Measurements from ENCODE around the gene TNIP1.

Gene TNIP1

DNA sequence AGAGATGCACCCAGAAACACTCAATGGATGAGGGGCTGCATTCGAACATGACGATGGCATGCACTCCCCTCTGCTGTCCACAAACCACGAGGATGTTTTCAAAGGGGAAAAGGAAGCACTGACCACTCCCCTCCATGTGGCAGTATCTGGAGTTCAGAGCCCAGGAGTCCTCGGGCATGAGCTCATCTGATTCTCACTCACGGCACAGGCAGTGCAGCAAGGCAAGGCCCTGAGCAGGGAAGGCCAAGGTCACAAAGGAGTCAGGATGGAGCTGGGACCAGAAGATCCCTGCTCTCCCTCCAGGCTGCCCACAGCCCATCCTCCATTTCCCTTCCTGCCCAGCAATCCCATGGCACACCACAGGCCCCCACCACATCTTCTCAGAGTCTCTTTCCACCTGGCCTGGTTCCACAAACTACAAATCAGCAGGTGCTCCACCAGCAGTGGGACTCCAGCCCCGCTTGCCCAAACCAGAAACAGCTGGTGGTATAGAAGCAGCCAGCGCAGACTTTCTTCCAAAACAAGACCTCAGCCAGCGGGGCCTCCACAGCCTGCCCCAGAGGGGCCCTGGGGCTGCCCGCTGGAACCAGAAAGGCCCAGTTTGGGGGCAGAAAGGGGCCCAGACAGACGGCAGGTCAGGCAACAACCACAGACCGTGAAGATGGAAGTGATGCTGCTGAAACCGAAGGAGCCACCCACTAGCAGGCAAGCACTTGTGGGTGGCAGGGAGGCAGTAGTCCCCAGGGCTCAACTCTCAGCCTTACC, 12.2 kb downstream of the TNIP1 start:
- TF ChIP-seq, protein P1, sequence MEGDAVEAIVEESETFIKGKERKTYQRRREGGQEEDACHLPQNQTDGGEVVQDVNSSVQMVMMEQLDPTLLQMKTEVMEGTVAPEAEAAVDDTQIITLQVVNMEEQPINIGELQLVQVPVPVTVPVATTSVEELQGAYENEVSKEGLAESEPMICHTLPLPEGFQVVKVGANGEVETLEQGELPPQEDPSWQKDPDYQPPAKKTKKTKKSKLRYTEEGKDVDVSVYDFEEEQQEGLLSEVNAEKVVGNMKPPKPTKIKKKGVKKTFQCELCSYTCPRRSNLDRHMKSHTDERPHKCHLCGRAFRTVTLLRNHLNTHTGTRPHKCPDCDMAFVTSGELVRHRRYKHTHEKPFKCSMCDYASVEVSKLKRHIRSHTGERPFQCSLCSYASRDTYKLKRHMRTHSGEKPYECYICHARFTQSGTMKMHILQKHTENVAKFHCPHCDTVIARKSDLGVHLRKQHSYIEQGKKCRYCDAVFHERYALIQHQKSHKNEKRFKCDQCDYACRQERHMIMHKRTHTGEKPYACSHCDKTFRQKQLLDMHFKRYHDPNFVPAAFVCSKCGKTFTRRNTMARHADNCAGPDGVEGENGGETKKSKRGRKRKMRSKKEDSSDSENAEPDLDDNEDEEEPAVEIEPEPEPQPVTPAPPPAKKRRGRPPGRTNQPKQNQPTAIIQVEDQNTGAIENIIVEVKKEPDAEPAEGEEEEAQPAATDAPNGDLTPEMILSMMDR (IDR thresholded peaks at IDR 0.05; ENCODE audit: control insufficient read depth, extremely low read depth, insufficient read depth) = no peak
- no peak for DNase-seq (ENCODE audit: low read depth)
- H3K4me3 ChIP-seq (ENCODE audit: low read depth, low read length) = no peak overlapping the region

DNA sequence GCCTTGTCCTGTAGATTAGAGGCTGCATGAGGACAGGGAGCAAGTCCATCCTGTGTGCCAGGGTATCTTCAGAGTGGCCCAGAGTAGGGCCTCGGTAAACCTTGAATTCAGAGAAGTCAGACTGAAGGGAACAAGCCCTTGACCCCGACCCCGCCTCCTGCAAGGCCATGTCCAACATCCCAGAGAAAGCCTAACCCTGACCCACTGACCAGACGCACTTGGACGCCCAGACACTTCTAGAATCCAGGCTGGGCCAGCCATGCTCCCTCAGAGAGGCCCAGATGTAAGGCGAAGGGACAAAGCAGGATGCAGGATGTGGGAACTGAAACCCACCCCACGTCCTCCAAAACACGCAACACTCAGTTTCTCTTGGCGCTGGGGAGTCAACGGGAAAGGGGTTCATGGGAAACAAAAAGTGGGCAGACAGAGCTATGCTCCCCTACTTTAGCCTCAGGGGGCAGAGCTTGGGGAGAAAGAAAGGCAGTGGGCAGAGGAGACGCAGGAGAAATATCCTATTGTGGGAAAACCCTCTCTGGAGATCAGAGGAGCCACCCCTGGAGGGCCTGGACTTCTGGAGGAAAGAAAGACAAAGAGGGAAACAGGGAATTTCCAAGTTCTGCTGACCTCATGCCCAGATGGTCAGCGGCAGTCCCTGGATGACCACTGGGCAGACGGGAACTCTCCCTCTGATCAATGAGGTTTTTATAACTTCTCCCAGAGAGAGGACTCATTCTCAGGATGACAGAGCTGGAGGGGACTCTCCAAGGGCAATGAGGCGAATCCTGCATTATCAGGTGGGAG, 13.0 kb downstream of the TNIP1 start:
- no peak for DNase-seq (ENCODE audit: low read depth)
- TF ChIP-seq, protein P1 (IDR thresholded peaks at IDR 0.05; ENCODE audit: control insufficient read depth, extremely low read depth, insufficient read depth) = no peak

DNA sequence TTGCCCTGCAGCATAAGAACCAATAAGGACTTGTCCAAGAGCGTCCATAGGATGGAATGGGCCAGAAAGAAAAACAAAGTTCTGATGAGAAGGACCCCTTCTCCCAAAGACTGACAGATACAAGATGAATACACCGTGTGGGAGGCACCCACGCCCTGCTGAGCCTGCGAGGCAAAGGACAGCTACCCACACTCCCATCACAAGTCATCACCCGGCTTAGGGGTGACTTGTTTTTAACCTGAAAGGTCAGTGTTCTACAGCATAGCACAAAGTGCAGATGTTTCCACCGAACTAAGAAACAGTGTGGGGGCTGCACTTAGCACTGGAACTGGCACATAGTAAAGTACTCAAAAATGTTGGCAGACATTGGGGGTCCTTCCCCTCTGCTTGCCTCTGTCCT, 13.9 kb downstream of the TNIP1 start:
- no peak for DNase-seq (ENCODE audit: low read depth)
- TF ChIP-seq, protein P1 (IDR thresholded peaks at IDR 0.05; ENCODE audit: control insufficient read depth, extremely low read depth, insufficient read depth) = no peak
- no peak overlapping the region for H3K4me3 ChIP-seq (ENCODE audit: low read depth, low read length)

More for the DNA sequence above, 13.0 kb downstream of the TNIP1 start:
- no peak overlapping the region for H3K4me3 ChIP-seq (ENCODE audit: low read depth, low read length)

DNA sequence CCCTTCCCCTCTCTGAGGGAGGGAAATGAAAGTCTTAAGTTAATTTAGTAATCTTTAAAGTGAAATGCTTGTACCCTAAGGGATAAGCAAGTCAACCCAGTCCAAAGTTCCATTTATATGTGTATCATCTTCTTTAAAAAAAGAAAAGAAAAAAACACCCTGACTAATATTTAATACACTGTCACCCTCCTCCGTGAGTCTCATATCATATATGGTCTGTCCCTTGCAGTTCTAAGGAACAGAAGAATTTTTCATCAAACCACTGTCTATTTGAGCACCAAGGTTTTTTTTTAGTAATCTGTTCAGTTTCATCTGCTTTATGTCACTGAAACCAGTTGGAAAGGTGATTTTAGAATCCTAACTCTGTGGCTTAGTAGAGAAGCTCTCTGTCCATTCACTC, 15.2 kb downstream of the TNIP1 start:
- TF ChIP-seq, protein P1 (IDR thresholded peaks at IDR 0.05; ENCODE audit: control insufficient read depth, extremely low read depth, insufficient read depth) = no peak
- no peak for DNase-seq (ENCODE audit: low read depth)
- no peak overlapping the region for H3K4me3 ChIP-seq (ENCODE audit: low read depth, low read length)

DNA sequence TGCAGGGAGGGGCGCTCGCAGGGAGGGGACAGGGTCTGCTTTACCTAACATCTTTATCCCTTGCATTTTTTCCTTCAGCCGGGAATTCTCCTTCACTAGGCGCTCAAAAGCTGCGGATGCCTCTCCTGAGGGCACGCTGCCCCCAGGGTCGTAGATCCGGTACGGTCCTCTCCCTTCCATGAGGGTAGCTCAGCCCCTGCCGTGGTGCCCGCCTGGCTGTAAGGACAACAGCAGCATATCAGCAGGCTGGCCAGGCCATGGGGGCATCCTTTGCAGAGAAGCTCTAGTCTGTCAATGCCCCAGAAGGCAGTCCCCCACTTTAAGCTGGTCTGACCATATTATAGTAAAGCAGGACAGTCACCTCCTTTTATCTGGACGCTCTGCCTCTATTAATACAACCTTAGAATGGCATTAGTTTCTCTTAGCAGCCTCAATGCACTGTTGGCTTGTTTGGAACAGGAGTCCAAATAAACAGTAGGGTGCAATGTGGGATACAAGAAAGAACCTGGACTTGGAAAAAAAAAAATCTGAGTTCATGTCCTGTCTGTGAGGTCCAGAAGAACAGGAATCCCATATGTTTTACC, 15.8 kb downstream of the TNIP1 start:
- DNase-seq (ENCODE audit: low read depth) = no peak
- TF ChIP-seq, protein P1 (IDR thresholded peaks at IDR 0.05; ENCODE audit: control insufficient read depth, extremely low read depth, insufficient read depth) = no peak

DNA sequence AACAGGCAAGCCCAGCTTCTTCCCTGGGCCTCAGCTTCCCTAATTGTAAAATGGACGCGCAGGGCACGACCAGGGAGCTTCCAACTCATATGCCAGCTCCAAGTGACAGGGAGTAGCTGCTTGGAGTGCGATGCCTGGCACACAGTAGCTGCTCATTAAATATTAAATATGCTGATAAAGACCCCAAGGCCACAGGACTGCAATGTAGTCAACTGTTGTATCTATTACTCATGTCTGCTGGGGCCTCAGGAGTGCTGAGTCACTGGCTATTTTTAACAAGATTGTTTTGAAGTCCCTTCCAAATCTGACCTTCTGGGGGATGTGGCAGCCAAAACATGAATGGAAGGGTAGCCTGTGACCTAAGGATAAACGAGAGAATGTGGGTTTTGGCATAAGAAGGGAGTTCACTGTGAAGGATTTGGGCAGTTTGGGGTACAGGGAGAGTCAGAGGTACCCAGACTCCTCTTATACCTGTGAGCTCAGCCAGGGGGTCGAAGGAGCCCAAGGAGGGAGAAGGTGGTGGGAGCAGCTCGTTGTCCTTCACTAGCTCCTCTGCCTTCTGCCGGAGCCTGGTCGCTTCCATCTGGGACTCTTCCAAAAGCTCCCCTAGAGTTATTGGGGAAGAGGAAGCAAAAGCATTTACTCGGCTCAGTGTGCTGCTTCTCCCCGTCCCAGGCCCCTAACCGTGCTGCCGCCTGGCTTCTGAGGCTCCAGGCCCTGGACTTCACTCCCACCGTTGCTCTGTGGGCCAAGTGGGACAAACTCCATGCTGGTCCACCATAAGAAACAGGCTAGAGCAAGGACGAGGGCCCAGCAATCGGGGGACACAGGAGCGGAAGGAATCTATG, 17.5 kb downstream of the TNIP1 start:
- no peak overlapping the region for H3K4me3 ChIP-seq (ENCODE audit: low read depth, low read length)
- TF ChIP-seq, protein P1 (IDR thresholded peaks at IDR 0.05; ENCODE audit: control insufficient read depth, extremely low read depth, insufficient read depth) = no peak
- no peak for DNase-seq (ENCODE audit: low read depth)

More for the DNA sequence above, 15.8 kb downstream of the TNIP1 start:
- H3K4me3 ChIP-seq (ENCODE audit: low read depth, low read length) = no peak overlapping the region

All from LNCaP clone FGC (cell line).